ENCODE data around the gene PRKCA.
A peak's percentile ranks its signal among the peaks of the same experiment; 100 is the strongest.
"Not testable (repeated sequence)": the region's sequence is repeated elsewhere in the genome, so short reads cannot be mapped to it uniquely, and the experiment has no call there.

Gene PRKCA

GRCh38 chr17:66326476-66327047, 24.1 kb downstream of the PRKCA start:
- DNase-seq (ENCODE audit: low read depth in 2 of 2) = no peak

- no peak for DNase-seq (ENCODE audit: low read depth in 2 of 2)
Observed at GRCh38 chr17:66330646-66331037, 28.2 kb downstream of the PRKCA start.

GRCh38 chr17:66331038-66331816, 28.8 kb downstream of the PRKCA start:
- DNase-seq (ENCODE audit: low read depth in 2 of 2) = no peak

- DNase-seq (ENCODE audit: low read depth in 2 of 2) = no peak
Observed at GRCh38 chr17:66335797-66336196, 33.4 kb downstream of the PRKCA start.

GRCh38 chr17:66337268-66337667, 34.9 kb downstream of the PRKCA start:
- no peak for DNase-seq (ENCODE audit: low read depth in 2 of 2)

- no peak for DNase-seq (ENCODE audit: low read depth in 2 of 2)
Observed at GRCh38 chr17:66337866-66338485, 35.6 kb downstream of the PRKCA start.

GRCh38 chr17:66338937-66339336, 36.5 kb downstream of the PRKCA start:
- no peak for DNase-seq (ENCODE audit: low read depth in 2 of 2)

GRCh38 chr17:66339561-66339960, 37.1 kb downstream of the PRKCA start:
- no peak for DNase-seq (ENCODE audit: low read depth in 2 of 2)

GRCh38 chr17:66340720-66341119, 38.3 kb downstream of the PRKCA start:
- DNase-seq (ENCODE audit: low read depth in 2 of 2) = no peak

- DNase-seq (ENCODE audit: low read depth in 2 of 2) = no peak
Observed at GRCh38 chr17:66341462-66341861, 39.0 kb downstream of the PRKCA start.

GRCh38 chr17:66342263-66342662, 39.9 kb downstream of the PRKCA start:
- not testable (repeated sequence) for DNase-seq (ENCODE audit: low read depth in 2 of 2)

GRCh38 chr17:66343531-66344078, 41.2 kb downstream of the PRKCA start:
- DNase-seq (ENCODE audit: low read depth in 2 of 2) = no peak

- DNase-seq (ENCODE audit: low read depth in 2 of 2) = no peak
Observed at GRCh38 chr17:66344473-66344872, 42.1 kb downstream of the PRKCA start.

- DNase-seq (ENCODE audit: low read depth in 2 of 2) = no peak
Observed at GRCh38 chr17:66345264-66345663, 42.9 kb downstream of the PRKCA start.

GRCh38 chr17:66345949-66346638, 43.7 kb downstream of the PRKCA start:
- DNase-seq (ENCODE audit: low read depth in 2 of 2) = not testable (repeated sequence)

- no peak for DNase-seq (ENCODE audit: low read depth in 2 of 2)
Observed at GRCh38 chr17:66347661-66348514, 45.5 kb downstream of the PRKCA start.

GRCh38 chr17:66348584-66349165, 46.3 kb downstream of the PRKCA start:
- peak in 1 of 2 donors; percentile 25 for DNase-seq (ENCODE audit: low read depth in 2 of 2)

GRCh38 chr17:66349521-66350254, 47.3 kb downstream of the PRKCA start:
- no peak for DNase-seq (ENCODE audit: low read depth in 2 of 2)

- DNase-seq (ENCODE audit: low read depth in 2 of 2) = not testable (repeated sequence)
Observed at GRCh38 chr17:66350576-66350975, 48.2 kb downstream of the PRKCA start.

GRCh38 chr17:66351033-66351432, 48.6 kb downstream of the PRKCA start:
- DNase-seq (ENCODE audit: low read depth in 2 of 2) = no peak
